Small intestine (tissue), 7 donors: ENCODE measurements around the gene LMBR1L. TPM values are rescaled to one million over a fixed set of nuclear protein-coding genes. Genes with fewer than 3 reads are reported as not detected.

ENCODE experiments used
- DNase-seq, 2 donors: peaks; one replicate each; pipeline versions ENCODE4 v3.0.0 to v3.0.0-alpha.2; 2013
- FAIRE-seq: peaks from 2 replicates; lab custom pipeline; 2012; peaks lifted over from hg19 to GRCh38; lab: Jason Lieb, UNC
- H3K27ac ChIP-seq, 3 donors: one replicate each; pipeline ENCODE4 v1.5.1; 2013; ENCODE audit warnings: low read length in 2 of 3, mild to moderate bottlenecking in 2 of 3, control low read depth in 1 of 3, inconsistent platforms in 1 of 3, low read depth in 1 of 3, moderate library complexity in 1 of 3
- H3K27me3 ChIP-seq, 3 donors: one replicate each; pipeline ENCODE4 v1.6.1; 2013; ENCODE audit warnings: low read length in 3 of 3, inconsistent platforms in 1 of 3; ENCODE audit not compliant: control insufficient read depth in 3 of 3, insufficient read depth in 3 of 3
- H3K36me3 ChIP-seq, 3 donors: one replicate each; pipeline ENCODE4 v1.6.1; 2013; ENCODE audit warnings: low read length in 3 of 3, inconsistent platforms in 1 of 3, low read depth in 1 of 3, mild to moderate bottlenecking in 1 of 3, moderate library complexity in 1 of 3; ENCODE audit not compliant: control insufficient read depth in 3 of 3, insufficient read depth in 2 of 3
- H3K4me1 ChIP-seq, 3 donors: one replicate each; pipeline ENCODE4 v1.6.1; 2013; ENCODE audit warnings: low read length in 2 of 3, inconsistent platforms in 1 of 3, low read depth in 1 of 3, mild to moderate bottlenecking in 1 of 3, moderate library complexity in 1 of 3; ENCODE audit not compliant: control insufficient read depth in 3 of 3, insufficient read depth in 2 of 3
- H3K4me3 ChIP-seq, 3 donors: one replicate each; pipeline ENCODE4 v1.5.1; 2013; ENCODE audit warnings: low read length in 3 of 3, control low read depth in 1 of 3, inconsistent platforms in 1 of 3, low read depth in 1 of 3, mild to moderate bottlenecking in 1 of 3, moderate library complexity in 1 of 3
- H3K9me3 ChIP-seq, 2 donors: one replicate each; pipeline ENCODE4 v1.6.1; 2013; ENCODE audit warnings: low read depth in 1 of 2, low read length in 1 of 2; ENCODE audit not compliant: control insufficient read depth in 2 of 2, insufficient read depth in 1 of 2
- WGBS, 3 donors: extraction: QIAGEN DNeasy Blood & Tissue Kit; methylation state at CpG; one replicate each; pipeline ENCODE4 v1.1.7; 2013; 5-methylcytosine and 5-hydroxymethylcytosine counted together
- polyA plus RNA-seq, 4 donors: library from polyadenylated mRNA; stranded (reverse) in 3 of 4; unstranded in 1 of 4; fragments of 200-250 nt in 3 of 4; fragments of 120-200 nt in 1 of 4; gene quantifications; one replicate each; pipeline versions ENCODE4 v1.2.1 to v1.2.3, GENCODE V29; 2013
- donor health status: healthy with polysubstance abuse.
- donor health status: control.
- donor health status: control.
- donor health status: Bipolar disorder and iron deficiency.
- donor health status: healthy.

LMBR1L gene
- polyA plus RNA-seq, 4 donors = 27.6 to 110 (median 81.8) TPM

- H3K36me3 ChIP-seq = peaks cover 5 to 29% (median 5%) of the 10 kb centered on the region in 3 donors
- 2 to 3% (median 2%) methylated on average over 47 to 49 of the region's 49 CpGs for WGBS, 3 donors
- peak within 1 kb of the TSS in 1 of 3 donors; percentile 13 for H3K4me3 ChIP-seq
- H3K27me3 ChIP-seq = peaks cover 9 to 61% (median 19%) of the 10 kb centered on the region in 3 donors
- H3K9me3 ChIP-seq = peaks cover 0 to 2% of the 10 kb centered on the region in 2 donors
- H3K27ac ChIP-seq = no peak within 1 kb of the TSS
- peak in 1 of 2 donors; percentile 53 for DNase-seq
- peaks cover 0 to 34% (median 3%) of the 10 kb centered on the region in 3 donors for H3K4me1 ChIP-seq
- FAIRE-seq = no peak
These were observed 16.3 kb downstream of the LMBR1L start, which contains the start of gene DHH for GRCh38 chr12:49094160-49094974. Gene DHH (minus strand): TSS chr12:49094801. CDS start chr12:49094512, 289 bp downstream.

GRCh38 chr12:49093792-49094159 lies 16.9 kb downstream of the LMBR1L start:
- Histone ChIP-seq H3K4me1 (peaks cover 0 to 36% (median 3%) of the 10 kb centered on the region in 3 donors), H3K27ac (no peak overlapping the region), H3K9me3 (peaks cover 0 to 2% of the 10 kb centered on the region in 2 donors), H3K36me3 (peaks cover 5 to 23% (median 5%) of the 10 kb centered on the region in 3 donors), H3K27me3 (peaks cover 9 to 67% (median 22%) of the 10 kb centered on the region in 3 donors), H3K4me3 (peak overlapping the region in 1 of 3 donors; percentile 13)
- no peak for FAIRE-seq
- no peak for DNase-seq
- WGBS, 3 donors = 1 to 3% (median 2%) methylated on average over 9 of the region's 9 CpGs

GRCh38 chr12:49092816-49093406 lies 17.7 kb downstream of the LMBR1L start:
- no peak overlapping the region for H3K27ac ChIP-seq
- peaks cover 9 to 73% (median 22%) of the 10 kb centered on the region in 3 donors for H3K27me3 ChIP-seq
- H3K9me3 ChIP-seq = peaks cover 0 to 2% of the 10 kb centered on the region in 2 donors
- peaks cover 0 to 40% (median 3%) of the 10 kb centered on the region in 3 donors for H3K4me1 ChIP-seq
- 36 to 55% (median 40%) methylated on average over 4 of the region's 4 CpGs for WGBS, 3 donors
- H3K36me3 ChIP-seq = peaks cover 0 to 17% (median 5%) of the 10 kb centered on the region in 3 donors
- DNase-seq (no peak), FAIRE-seq (no peak)
- H3K4me3 ChIP-seq = no peak overlapping the region

GRCh38 chr12:49092086-49092815 lies 18.4 kb downstream of the LMBR1L start:
- FAIRE-seq = no peak
- H3K4me3 ChIP-seq = no peak overlapping the region
- DNase-seq = peak in 1 of 2 donors; percentile 40
- peaks cover 0 to 10% (median 5%) of the 10 kb centered on the region in 3 donors for H3K36me3 ChIP-seq
- H3K27ac ChIP-seq = no peak overlapping the region
- peaks cover 9 to 73% (median 22%) of the 10 kb centered on the region in 3 donors for H3K27me3 ChIP-seq
- 2 to 6% (median 4%) methylated on average over 31 to 32 of the region's 32 CpGs for WGBS, 3 donors
- H3K9me3 ChIP-seq = peaks cover 0 to 2% of the 10 kb centered on the region in 2 donors
- H3K4me1 ChIP-seq = peaks cover 0 to 40% (median 3%) of the 10 kb centered on the region in 3 donors

- DNase-seq = no peak
- WGBS, 3 donors = 3 to 5% (median 3%) methylated on average over 14 of the region's 14 CpGs
- H3K27me3 ChIP-seq = peaks cover 9 to 73% (median 22%) of the 10 kb centered on the region in 3 donors
- peaks cover 0 to 2% of the 10 kb centered on the region in 2 donors for H3K9me3 ChIP-seq
- H3K4me3 ChIP-seq = no peak overlapping the region
- no peak for FAIRE-seq
- peaks cover 0 to 5% (median under 1%) of the 10 kb centered on the region in 3 donors for H3K36me3 ChIP-seq
- peaks cover 0 to 40% (median 3%) of the 10 kb centered on the region in 3 donors for H3K4me1 ChIP-seq
- no peak overlapping the region for H3K27ac ChIP-seq
These were observed 18.9 kb downstream of the LMBR1L start for GRCh38 chr12:49091836-49092085.

GRCh38 chr12:49091056-49091835 lies 19.4 kb downstream of the LMBR1L start:
- peaks cover 9 to 73% (median 22%) of the 10 kb centered on the region in 3 donors for H3K27me3 ChIP-seq

GRCh38 chr12:49089821-49090773 lies 20.6 kb downstream of the LMBR1L start:
- Histone ChIP-seq H3K27me3 (peaks cover 9 to 68% (median 22%) of the 10 kb centered on the region in 3 donors), H3K4me1 (peaks cover 0 to 40% (median 3%) of the 10 kb centered on the region in 3 donors), H3K4me3 (peak overlapping the region in 2 of 3 donors; percentile 8 to 28), H3K36me3 (no peaks in the 10 kb centered on the region), H3K9me3 (peaks cover 0 to 2% of the 10 kb centered on the region in 2 donors), H3K27ac (no peak overlapping the region)
- WGBS, 3 donors = 2 to 3% (median 3%) methylated on average over 68 to 88 of the region's 88 CpGs
- peak in 1 of 2 donors; percentile 49 for DNase-seq
- no peak for FAIRE-seq

More at GRCh38 chr12:49091056-49091835, 19.4 kb downstream of the LMBR1L start:
- Histone ChIP-seq H3K36me3 (peaks cover 0 to 3% (median 0%) of the 10 kb centered on the region in 3 donors), H3K27ac (no peak overlapping the region), H3K9me3 (peaks cover 0 to 2% of the 10 kb centered on the region in 2 donors), H3K4me3 (no peak overlapping the region), H3K4me1 (peaks cover 0 to 40% (median 3%) of the 10 kb centered on the region in 3 donors)
- no peak for FAIRE-seq
- no peak for DNase-seq
- WGBS, 3 donors = 16 to 27% (median 17%) methylated on average over 41 of the region's 41 CpGs
